ENCODE measurements around the gene SEM1. TPM values are rescaled to one million over a fixed set of nuclear protein-coding genes. Genes with fewer than 3 reads are reported as not detected.

The SEM1 gene
- total and polyA plus RNA-seq, 2 of the 4 experiments (the other 2 are of a cell fraction): 17.2 to 38.0 TPM

DNA sequence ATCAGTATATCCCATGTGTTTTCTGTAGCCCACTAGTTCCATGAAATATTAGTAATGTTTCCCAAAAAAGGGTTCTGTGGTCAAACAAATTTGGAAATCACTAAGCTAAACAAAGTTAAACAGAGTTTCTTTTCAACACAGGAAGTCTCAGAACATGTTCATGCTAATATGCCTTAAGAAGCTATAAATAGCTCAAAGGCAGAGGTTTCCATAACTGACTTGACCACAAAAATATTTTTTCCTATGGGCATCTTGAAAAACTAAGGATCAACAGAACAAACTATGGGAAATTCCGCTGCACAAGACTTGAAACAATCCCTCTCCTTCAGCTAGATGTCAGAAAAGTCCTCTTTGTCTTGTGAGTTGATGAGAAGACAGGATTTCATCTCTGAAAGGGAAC, 59.7 kb downstream of the SEM1 start:
- Histone ChIP-seq H2AK5ac (ENCODE audit: low read depth, low read length) (no peak overlapping the region), H3K27ac (ENCODE audit: insufficient read depth, low read length) (no peak overlapping the region), H3K9me1 (ENCODE audit: insufficient read depth, low read length) (peaks cover 5% of the 10 kb centered on the region; the same call in 1 of the 2 replicates), H3K4ac (ENCODE audit: low read depth, low read length) (no peak overlapping the region), H3K56ac (ENCODE audit: extremely low read depth, insufficient read depth, low read length) (no peak overlapping the region), H3K4me3 (ENCODE audit: insufficient read depth, low read depth, low read length) (no peak overlapping the region), H3K4me2 (ENCODE audit: low read depth, low read length) (no peak overlapping the region), H3K9ac (ENCODE audit: low read depth, low read length) (no peak overlapping the region), H2BK20ac (ENCODE audit: low read depth, low read length) (no peak overlapping the region), H4K5ac (ENCODE audit: low read depth, low read length) (no peak overlapping the region), H3K23ac (ENCODE audit: low read depth, low read length) (peak overlapping the region; percentile 65; the same call in 1 of the 2 replicates), H3K27me3 (ENCODE audit: control insufficient read depth, insufficient read depth, low read length) (no peaks in the 10 kb centered on the region), H3K9me3 (ENCODE audit: control insufficient read depth, insufficient read depth, low read length) (no peaks in the 10 kb centered on the region), H2BK15ac (ENCODE audit: low read depth, low read length) (no peak overlapping the region), H3K14ac (replicated peaks; ENCODE audit: low read depth, low read length) (peak overlapping the region; percentile 6; the same call in 1 of the 2 replicates), H3K18ac (ENCODE audit: low read depth, low read length) (no peak overlapping the region), H4K20me1 (ENCODE audit: insufficient read depth, low read length) (no peaks in the 10 kb centered on the region), H4K8ac (ENCODE audit: low read depth in 2 of 2, low read length in 2 of 2) (no peak overlapping the region), H3K36me3 (ENCODE audit: control insufficient read depth, insufficient read depth, low read length) (no peaks in the 10 kb centered on the region), H4K91ac (ENCODE audit: insufficient read depth, low read depth, low read length) (no peak overlapping the region), H3K79me1 (ENCODE audit: low read depth in 1 of 2, low read length in 2 of 2) (no peaks in the 10 kb centered on the region), H2BK120ac (ENCODE audit: low read depth, low read length) (0 out of 2 replicates have a peak overlapping the region, but pooled peaks have one; percentile 2), H3K4me1 (ENCODE audit: control insufficient read depth, insufficient read depth, low read length) (0 out of 2 replicates have a peak, but pooled peaks cover 2% of the 10 kb centered on the region), H2AFZ (replicated peaks; ENCODE audit: low read length, poor library complexity) (peak overlapping the region; percentile 61), H2AK9ac (replicated peaks; ENCODE audit: low read depth, low read length, poor library complexity) (no peak overlapping the region), H2BK5ac (ENCODE audit: low read depth, low read length, poor library complexity, severe bottlenecking) (no peak overlapping the region)
- in situ Hi-C loops (cut with MboI; ENCODE audit: low sequenced_read_pairs): no loop called here
- dilution Hi-C loops (cut with HindIII; ENCODE audit: low sequenced_read_pairs, unreplicated experiment): no loop called here
- no TSS peak for BruUV-seq (replicated peaks)
- TF ChIP-seq NFE2L2 (IDR thresholded peaks at IDR 0.05; ENCODE audit: low read depth, low read length): no peak
- TF ChIP-seq, protein P1, sequence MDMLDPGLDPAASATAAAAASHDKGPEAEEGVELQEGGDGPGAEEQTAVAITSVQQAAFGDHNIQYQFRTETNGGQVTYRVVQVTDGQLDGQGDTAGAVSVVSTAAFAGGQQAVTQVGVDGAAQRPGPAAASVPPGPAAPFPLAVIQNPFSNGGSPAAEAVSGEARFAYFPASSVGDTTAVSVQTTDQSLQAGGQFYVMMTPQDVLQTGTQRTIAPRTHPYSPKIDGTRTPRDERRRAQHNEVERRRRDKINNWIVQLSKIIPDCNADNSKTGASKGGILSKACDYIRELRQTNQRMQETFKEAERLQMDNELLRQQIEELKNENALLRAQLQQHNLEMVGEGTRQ (IDR thresholded peaks at IDR 0.05; ENCODE audit: low read depth, low read length): no peak
- TF ChIP-seq CHD1 (IDR thresholded peaks at IDR 0.05; ENCODE audit: low read depth, low read length): no peak
- TF ChIP-seq MAFK (IDR thresholded peaks at IDR 0.05; ENCODE audit: low read depth, low read length): no peak
- TF ChIP-seq MXI1 (IDR thresholded peaks at IDR 0.05; ENCODE audit: borderline replicate concordance, low read depth, low read length): no peak
- TF ChIP-seq, protein P2, sequence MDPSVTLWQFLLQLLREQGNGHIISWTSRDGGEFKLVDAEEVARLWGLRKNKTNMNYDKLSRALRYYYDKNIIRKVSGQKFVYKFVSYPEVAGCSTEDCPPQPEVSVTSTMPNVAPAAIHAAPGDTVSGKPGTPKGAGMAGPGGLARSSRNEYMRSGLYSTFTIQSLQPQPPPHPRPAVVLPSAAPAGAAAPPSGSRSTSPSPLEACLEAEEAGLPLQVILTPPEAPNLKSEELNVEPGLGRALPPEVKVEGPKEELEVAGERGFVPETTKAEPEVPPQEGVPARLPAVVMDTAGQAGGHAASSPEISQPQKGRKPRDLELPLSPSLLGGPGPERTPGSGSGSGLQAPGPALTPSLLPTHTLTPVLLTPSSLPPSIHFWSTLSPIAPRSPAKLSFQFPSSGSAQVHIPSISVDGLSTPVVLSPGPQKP (IDR thresholded peaks at IDR 0.05; ENCODE audit: borderline replicate concordance, low read depth, low read length): no peak
- no peak for TF ChIP-seq RFX5 (IDR thresholded peaks at IDR 0.05; ENCODE audit: low read depth, low read length)
- no peak for TF ChIP-seq SMC3 (IDR thresholded peaks at IDR 0.05; ENCODE audit: low read depth, low read length)
- TF ChIP-seq, protein P3, sequence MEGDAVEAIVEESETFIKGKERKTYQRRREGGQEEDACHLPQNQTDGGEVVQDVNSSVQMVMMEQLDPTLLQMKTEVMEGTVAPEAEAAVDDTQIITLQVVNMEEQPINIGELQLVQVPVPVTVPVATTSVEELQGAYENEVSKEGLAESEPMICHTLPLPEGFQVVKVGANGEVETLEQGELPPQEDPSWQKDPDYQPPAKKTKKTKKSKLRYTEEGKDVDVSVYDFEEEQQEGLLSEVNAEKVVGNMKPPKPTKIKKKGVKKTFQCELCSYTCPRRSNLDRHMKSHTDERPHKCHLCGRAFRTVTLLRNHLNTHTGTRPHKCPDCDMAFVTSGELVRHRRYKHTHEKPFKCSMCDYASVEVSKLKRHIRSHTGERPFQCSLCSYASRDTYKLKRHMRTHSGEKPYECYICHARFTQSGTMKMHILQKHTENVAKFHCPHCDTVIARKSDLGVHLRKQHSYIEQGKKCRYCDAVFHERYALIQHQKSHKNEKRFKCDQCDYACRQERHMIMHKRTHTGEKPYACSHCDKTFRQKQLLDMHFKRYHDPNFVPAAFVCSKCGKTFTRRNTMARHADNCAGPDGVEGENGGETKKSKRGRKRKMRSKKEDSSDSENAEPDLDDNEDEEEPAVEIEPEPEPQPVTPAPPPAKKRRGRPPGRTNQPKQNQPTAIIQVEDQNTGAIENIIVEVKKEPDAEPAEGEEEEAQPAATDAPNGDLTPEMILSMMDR (conservative IDR thresholded peaks at IDR 0.05; ENCODE audit: low read depth, low read length): no peak
- no peak for TF ChIP-seq MAZ (IDR thresholded peaks at IDR 0.05; ENCODE audit: borderline replicate concordance, low read depth, low read length)
- no peak for TF ChIP-seq POLR2A (IDR thresholded peaks at IDR 0.05; ENCODE audit: low read depth, low read length)
- TF ChIP-seq BHLHE40 (IDR thresholded peaks at IDR 0.05; ENCODE audit: low read depth, low read length): no peak
- TF ChIP-seq CEBPB (IDR thresholded peaks at IDR 0.05; ENCODE audit: low read depth, low read length): no peak
- no peak for TF ChIP-seq RAD21 (IDR thresholded peaks at IDR 0.05; ENCODE audit: low read length)
- TF ChIP-seq RCOR1 (IDR thresholded peaks at IDR 0.05; ENCODE audit: insufficient replicate concordance, low read length): no peak
- no peak for TF ChIP-seq FOS (IDR thresholded peaks at IDR 0.05; ENCODE audit: low read depth, low read length)
- intact Hi-C loops (cut with micrococcal nuclease): no loop called here
- POLR2A ChIA-PET (ENCODE audit: unreplicated experiment): no interaction called here
- DNase-seq (peak; percentile 49), ATAC-seq (ENCODE audit: low read depth) (no peak)
- no CpG with 5 or more reads among the region's 1 CpG for WGBS, 2 experiments (ENCODE audit: extremely low coverage in 2 of 2, insufficient read length in 1 of 2)
- CTCF ChIA-PET: no interaction called here
